HG03521 (cell line): ENCODE data around the gene LYZL4.

Experiments used
- ATAC-seq: cut with Tn5 transposase; IDR thresholded peaks from one replicate; pipeline ENCODE4 v1.9.1; 2021; ENCODE audit warnings: mild to moderate bottlenecking, moderate library complexity; ENCODE audit not compliant: unreplicated experiment

LYZL4 gene

DNA sequence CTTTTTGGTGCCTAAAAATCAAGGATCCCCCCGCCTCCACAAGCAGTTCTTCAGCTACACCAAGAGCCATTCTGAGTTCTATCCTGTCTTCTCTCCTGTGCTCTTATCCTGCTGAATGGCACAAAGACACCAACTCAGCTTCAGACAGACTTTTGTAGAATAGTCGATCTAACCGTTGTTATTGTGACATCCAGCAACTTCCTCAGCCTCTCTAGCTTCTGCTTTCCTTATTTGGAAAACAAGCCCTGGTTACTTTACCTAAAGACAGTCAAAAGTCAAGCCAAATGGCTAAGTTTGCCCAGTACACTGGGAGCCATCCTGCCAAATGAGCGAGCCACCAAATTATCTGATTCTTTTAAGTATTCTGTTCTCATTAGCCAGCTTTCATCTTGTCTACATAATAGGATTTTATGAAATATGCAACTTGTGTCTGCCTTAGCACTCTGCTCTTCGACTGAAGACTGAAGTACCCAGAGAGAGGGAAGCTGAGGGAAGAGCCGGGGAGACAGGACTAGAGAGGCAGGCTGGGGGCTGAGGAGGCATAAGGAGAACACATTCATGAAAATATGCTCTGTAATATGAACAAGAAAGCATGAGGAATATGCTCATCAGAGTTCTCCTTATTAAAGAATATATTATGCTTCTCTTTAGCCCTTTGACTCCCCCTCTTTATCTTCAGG is 35.1 kb downstream of the LYZL4 start:
- ATAC-seq: no peak

DNA sequence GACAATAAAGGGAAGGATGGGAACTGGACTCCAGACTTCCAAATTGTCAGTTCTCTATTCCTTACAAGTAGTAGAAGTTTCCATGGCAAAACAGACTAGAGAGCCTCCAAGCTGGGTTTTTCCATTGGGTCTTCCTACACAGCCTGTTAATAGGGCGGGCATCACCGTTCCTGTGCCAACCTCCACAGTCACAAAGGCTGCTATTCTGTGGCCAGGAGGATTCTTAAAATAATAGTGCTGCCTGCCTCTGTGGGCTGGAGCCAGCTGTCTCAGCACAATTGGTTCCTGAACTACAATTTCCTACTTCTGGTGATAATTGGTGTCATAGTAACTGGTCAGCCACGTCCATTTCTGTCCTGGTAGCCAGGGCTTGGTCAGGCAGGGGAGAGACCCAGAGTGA is 38.6 kb downstream of the LYZL4 start:
- ATAC-seq: no peak

DNA sequence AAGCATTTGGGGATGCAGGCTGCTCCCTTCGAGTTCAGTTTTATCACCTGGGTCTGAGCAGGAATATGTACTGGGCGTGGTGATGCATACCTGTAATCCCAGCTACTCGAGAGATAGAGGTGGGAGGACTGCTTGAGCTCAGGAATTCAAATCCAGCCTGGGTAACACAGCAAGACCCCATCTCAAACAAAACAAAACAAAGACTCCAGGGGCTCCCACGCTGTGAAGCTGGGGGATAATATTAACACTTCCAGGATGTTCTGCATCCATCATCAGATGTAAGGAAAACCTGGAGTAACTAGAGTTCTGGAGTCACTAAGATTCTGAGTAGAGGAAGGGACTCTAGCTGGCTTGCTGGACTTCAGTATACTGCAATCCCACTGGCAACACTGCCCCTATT is 40.6 kb downstream of the LYZL4 start:
- ATAC-seq: no peak

DNA sequence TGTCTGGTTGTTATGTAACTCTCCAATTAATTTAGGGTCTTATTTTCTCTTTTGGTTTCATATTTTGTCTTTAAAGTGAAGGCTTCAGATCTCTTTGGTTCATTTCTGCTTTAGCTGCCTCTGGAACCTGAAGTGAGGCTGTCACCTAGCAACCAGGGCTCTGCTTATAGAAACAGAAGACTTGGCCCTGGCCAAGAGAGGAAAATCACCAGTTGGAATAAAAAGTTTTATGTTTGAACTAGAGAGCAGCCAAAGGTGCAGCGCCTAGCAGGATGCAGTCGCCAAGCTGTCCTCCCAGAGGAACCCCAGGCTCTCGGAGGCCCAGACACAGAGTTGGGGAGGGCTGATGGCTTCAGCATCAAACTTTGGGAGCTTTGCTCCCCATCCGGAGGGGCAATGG is 41.1 kb downstream of the LYZL4 start:
- ATAC-seq: no peak

DNA sequence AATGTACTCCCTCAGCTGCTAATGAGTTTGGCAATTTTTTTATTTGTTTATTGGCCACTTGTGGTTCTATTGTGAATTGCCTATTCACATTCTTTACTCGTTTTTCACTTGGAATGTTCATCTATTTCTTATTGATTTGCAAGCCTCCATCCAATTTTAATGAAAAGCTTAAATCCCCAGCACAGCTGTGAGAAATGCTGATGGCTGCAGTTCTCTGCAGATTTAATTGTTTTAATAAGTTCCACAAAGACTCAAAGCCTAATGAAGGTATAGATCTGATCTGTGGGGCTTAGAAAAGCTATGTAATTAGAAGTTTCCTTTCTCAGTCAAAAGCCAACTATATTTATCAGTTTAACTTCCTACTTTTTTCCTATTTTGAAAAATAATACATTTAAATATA is 41.5 kb downstream of the LYZL4 start:
- no peak for ATAC-seq

DNA sequence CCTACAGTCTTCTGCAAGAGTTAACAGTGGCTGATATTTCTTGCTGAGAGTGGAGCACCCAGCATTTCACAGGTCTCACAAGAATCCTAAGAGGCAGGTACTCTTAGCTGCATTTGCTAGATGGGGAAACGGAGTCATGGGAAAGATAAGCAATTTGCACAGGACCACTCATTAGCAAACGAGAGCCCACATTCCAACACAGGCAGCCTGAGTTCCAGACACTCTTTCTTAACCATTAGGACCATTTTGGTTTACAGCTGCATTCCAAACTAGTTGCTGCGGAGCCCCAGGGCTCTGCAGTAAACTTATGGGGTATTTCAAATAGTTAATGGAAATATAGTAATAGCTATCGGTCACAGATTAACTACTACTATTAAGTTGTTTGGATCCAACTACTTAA is 42.5 kb downstream of the LYZL4 start:
- no peak for ATAC-seq

DNA sequence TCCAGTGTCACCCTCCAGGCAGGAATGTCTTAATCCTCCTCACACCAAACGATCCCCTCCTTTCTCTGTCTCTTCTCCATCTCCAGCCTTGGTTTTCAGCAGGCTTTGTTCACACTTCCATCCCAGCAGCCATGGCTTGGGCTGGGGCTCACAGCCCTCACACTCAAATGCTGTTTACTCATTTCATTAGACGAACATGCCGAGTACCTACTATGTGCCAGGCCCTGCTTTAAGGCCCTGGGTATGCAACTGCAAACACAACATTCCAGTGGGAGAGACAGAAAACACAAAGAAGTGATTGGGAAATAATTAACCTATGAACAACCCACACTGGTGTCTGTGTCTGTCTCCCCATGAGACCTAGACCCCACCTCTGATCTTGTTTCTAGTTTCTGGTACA is 43.9 kb downstream of the LYZL4 start:
- ATAC-seq: no peak

DNA sequence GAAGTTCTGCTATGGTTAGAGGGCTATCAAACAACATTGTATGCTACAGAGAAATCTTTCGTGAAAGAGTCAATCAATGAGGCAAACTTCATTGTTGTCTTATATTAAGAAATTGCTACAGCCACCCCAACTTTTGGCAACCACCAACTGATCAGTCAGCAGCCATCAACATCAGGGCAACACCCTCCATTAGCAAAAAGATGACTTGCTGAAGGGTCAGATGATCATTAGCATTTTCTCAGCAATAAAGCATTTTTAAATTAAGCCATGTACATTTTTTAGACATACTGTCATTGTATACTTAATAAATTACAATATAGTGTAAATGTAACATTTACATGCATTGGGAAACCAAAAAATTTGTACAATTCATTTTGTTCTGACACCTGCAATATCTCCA is 53.1 kb downstream of the LYZL4 start:
- no peak for ATAC-seq

DNA sequence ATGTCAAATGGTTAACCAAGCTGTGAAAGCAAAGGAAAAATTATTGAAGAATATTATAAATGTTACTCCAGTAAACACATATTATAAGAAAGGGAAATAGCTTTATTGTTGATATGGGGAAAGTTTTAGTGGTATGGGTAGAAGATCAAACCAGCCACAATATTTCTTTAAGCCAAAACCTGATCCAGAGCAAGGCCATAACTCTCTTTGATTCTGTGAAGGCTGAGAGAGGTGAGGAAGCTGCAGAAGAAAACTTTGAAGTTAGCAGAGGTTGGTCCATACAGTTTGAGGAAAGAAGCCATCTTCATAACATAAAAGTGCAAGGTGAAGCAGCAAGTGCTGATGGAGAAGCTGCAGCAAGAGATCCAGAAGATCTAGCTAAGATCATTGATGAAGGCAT is 54.8 kb downstream of the LYZL4 start:
- no peak for ATAC-seq

DNA sequence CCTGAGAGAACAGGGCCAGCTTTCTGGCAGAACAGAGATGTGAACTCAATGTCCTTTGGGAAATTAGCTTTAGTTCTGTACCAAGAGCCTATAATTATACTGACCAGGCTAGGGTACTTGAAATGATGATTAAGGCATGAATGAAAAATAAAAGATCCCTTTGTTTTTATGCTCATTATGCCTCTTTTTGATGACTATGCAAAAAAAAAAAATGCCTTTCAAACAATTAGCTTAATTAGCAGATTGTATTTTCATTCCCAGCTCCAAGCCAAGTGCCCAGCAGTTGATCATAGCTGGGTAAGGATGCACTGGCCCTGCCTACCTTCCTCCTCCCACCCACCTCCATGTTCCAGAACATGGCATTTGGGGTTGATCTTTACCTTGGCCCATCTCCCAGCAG is 56.8 kb downstream of the LYZL4 start:
- no peak for ATAC-seq

DNA sequence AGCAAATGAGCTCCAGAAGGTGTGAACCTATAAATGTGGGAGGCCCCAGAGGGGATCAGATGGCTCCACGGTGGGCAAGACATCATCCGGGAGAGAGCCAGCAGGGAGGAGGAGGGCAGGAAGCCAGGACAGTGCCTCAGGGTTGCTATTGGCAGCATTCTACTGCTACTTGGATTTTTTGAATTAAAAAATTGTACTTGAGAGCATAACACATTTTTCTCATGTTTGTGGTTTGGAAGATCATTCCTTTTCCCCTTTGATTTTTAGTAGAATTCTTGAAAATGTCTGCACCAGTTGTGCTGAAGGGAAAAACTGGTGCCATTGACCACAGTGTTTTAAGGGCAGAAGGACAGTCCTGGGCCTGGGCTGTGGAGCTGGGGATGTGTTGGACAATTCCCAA is 59.2 kb downstream of the LYZL4 start:
- no peak for ATAC-seq

DNA sequence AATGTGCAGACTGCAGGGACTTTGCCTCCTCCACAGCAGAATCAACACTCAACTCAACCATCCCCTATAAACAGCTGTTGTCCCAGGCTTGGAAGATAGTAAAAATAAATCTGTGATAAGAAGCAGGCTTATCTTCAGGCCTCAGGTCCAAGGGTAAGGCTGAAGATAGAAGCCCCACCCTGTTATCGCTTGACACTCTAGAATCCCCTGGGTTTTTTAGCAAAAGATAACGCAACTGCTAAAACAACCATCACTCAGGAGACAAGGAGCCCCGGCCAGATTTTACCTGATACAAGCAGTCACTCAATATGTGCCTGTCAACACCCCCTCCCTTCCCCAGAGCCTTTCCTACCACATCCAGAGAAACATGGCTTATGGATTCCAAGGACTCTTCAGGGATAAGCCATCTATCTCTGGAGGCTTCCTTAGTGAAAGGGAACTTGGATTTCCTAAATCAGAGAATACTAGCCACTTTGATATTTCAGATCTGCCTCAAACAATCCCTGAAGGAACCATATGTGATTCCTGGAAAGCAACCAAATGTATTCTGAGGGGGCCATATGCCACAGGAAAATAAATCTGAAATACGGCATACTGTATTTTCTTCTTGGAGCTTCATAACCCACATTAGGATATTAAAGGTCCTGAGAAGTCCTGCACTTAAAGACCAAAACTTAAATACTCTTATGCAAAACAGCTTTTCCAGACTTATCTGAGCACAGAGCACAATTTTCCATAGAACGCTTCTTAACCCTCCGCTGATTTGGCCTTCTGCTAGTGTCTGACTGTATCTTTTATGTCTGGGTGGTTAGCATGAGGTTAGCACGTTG is 60.4 kb downstream of the LYZL4 start:
- ATAC-seq: no peak

DNA sequence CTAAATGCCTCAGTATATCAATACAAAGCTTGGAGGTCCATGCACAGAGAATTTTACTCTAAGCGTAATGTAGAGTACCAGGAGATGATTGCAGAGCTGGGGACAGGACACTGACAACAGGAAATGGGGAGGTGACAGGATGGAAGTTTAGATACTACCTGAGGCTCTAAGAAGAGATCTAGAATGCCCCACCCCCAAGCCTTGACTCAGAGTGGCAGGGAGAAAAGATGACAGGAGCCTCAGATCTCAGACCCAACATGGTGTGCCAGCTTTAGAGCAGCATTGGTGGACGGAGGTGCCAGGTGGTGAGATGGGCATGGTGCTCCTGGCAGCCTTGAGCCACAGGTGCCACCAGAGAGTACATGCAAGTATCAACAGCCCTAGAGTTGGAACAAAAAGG is 62.5 kb downstream of the LYZL4 start:
- no peak for ATAC-seq
